Gastrocnemius medialis (tissue), 4 donors: ENCODE data around the gene AQP12A.

Source experiments
- CTCF ChIP-seq, 5 experiments: fragments of 450-650 bp in 3 of 5; fragments of 200-600 bp in 2 of 5; sonication (generic) in 2 of 5; IDR thresholded peaks in 4 of 5; conservative IDR thresholded peaks in 1 of 5; 1 replicate in 4 of 5; 2 replicates in 1 of 5; pipeline ENCODE4 v1.5.1; 2016 to 2019; ENCODE audit warnings: antibody characterized with exemption in 5 of 5, mild to moderate bottlenecking in 3 of 5, moderate library complexity in 3 of 5
- POLR2A ChIP-seq, 2 donors: fragments of 450-650 bp; IDR thresholded peaks; one replicate each; pipeline ENCODE4 v1.6.1; 2017; ENCODE audit warnings: antibody characterized with exemption in 2 of 2, mild to moderate bottlenecking in 2 of 2, moderate library complexity in 2 of 2

- no peak for TF ChIP-seq CTCF (IDR thresholded peaks at IDR 0.05 in 4 of 5, conservative IDR thresholded peaks at IDR 0.05 in 1 of 5)
- TF ChIP-seq POLR2A (IDR thresholded peaks at IDR 0.05) = no peak
These were observed 45.8 kb downstream of the AQP12A start for GRCh38 chr2:240737512-240737911.
